HG02759 (cell line): Measurements from ENCODE around the gene COX4I1.
"Not testable (repeated sequence)": the region's sequence is repeated elsewhere in the genome, so short reads cannot be mapped to it uniquely, and the experiment has no call there.

ENCODE experiments used
- ATAC-seq: cut with Tn5 transposase; IDR thresholded peaks from one replicate; pipeline ENCODE4 v1.9.1; 2021; ENCODE audit warnings: mild to moderate bottlenecking, moderate library complexity; ENCODE audit not compliant: unreplicated experiment

Gene COX4I1

GRCh38 chr16:85798283-85798776 is 1.2 kb upstream of the COX4I1 start:
- no peak for ATAC-seq

DNA sequence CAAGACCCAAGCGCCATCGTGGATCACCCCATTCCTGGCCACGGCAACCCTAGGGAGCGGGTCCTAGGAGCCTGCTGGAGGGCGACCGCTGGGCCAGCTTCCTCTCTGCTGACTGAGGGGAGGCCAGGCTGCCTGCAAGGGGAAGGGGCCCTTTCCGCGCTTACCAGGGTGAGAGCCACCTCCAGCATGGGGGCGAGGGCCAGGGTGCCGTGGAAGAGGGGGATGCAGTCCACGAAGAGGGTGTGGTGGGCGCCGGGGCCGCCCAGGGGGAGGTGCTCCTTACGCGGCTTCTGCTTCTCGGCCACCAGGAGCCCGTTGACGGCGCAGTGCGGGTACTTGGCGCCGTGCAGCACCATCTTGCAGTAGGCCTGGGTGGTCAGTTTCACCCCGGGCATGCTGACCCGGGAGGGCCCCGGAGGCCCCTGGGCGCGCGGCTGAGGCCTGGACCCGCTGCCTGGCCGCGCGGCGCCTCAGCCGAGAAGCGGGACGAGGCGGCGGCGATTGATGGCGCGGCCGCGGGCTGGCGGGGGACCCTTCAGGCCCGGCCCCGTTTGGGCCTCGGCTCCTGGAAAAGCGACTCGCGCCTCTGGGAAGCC is 496 bp upstream of the COX4I1 start:
- peak; percentile 28 for ATAC-seq

DNA sequence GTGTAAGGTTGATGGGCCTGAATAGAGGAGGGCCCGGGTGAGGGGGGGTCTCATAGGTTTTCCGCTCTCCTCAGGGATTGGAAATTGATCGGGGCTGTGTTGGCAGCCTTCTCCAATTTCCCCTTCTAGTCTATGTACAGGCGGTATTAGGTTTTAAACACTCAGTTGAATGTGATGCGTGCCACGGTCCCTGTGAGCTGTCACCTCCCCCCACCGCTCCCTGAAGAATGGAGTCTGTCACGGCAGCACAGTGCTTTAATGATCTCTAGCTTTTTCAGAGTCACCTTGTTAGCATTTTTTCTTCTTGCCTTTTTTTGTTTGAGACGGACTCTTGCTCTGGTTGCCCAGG is 800 bp downstream of the COX4I1 start:
- no peak for ATAC-seq

- no peak for ATAC-seq
Measured at GRCh38 chr16:85803570-85803969, 4.1 kb downstream of the COX4I1 start.

- no peak for ATAC-seq
Measured at GRCh38 chr16:85805442-85806045, 6.0 kb downstream of the COX4I1 start.

- ATAC-seq: no peak
Measured at GRCh38 chr16:85806539-85806938, 7.0 kb downstream of the COX4I1 start.

- not testable (repeated sequence) for ATAC-seq
Measured at GRCh38 chr16:85807340-85807739, 7.8 kb downstream of the COX4I1 start.

DNA sequence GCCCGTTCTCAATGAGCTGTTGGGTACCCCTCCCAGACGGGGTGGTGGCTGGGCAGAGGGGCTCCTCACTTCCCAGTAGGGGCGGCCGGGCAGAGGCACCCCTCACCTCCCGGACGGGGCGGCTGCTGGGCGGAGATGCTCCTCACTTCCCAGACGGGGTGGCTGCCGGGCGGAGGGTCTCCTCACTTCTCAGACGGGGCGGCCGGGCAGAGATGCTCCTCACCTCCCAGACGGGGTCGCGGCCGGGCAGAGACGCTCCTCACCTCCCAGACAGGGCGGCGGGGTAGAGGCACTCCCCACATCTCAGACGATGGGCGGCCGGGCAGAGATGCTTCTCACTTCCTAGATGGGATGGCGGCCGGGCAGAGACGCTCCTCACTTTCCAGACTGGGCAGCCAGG is 8.6 kb downstream of the COX4I1 start:
- not testable (repeated sequence) for ATAC-seq

DNA sequence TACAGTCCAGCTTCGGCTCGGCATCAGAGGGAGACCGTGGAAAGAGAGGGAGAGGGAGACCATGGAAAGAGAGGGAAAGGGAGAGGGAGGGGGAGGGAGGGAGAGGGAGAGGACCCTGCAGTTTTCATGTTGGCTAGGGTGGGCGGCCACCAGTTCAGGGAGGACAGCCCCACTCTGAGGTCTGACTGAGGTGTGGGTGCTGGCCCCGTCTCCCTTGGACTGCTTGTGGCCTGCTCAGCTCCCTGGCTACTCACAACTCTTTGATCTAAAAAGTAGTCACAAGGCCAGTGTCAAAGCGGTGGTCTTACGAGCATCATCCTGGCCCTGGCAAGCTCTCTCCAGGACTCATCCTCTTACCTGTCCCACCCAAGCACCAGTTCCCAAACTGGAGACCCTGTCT is 9.4 kb downstream of the COX4I1 start:
- ATAC-seq: no peak

- no peak for ATAC-seq
Measured at GRCh38 chr16:85809645-85810044, 10.2 kb downstream of the COX4I1 start.

DNA sequence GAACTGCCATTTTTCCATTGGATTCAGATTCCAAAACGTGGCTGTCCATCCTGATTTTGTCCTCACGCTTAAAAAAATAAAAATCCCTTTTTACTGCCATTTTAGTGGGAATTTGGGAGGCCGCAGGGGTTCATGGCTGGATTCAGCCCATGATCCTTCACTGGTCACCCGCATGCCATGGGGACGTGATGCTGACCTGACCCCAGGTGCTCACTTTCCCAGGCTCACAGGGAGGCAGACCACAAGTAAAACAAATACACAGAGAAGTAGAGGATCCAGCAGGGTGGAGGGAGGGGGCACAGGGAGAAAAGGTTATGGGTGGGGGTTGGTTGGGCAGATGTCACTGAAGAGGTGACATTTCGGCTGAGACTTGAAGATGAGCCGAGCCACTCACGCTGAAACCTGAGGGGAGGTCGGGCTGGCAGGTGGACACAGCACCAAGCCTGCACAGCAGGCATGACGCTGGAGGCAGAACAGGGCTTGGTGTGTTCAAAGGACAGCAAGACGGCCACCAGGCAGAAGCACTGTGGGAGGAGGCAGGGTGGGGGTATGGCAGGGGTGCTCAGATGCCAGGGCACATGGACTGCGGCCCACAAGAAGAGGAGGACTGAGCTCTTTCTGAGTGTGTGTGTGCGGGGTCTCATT is 10.7 kb downstream of the COX4I1 start:
- ATAC-seq: no peak

- ATAC-seq: no peak
Measured at GRCh38 chr16:85810742-85811115, 11.2 kb downstream of the COX4I1 start.

DNA sequence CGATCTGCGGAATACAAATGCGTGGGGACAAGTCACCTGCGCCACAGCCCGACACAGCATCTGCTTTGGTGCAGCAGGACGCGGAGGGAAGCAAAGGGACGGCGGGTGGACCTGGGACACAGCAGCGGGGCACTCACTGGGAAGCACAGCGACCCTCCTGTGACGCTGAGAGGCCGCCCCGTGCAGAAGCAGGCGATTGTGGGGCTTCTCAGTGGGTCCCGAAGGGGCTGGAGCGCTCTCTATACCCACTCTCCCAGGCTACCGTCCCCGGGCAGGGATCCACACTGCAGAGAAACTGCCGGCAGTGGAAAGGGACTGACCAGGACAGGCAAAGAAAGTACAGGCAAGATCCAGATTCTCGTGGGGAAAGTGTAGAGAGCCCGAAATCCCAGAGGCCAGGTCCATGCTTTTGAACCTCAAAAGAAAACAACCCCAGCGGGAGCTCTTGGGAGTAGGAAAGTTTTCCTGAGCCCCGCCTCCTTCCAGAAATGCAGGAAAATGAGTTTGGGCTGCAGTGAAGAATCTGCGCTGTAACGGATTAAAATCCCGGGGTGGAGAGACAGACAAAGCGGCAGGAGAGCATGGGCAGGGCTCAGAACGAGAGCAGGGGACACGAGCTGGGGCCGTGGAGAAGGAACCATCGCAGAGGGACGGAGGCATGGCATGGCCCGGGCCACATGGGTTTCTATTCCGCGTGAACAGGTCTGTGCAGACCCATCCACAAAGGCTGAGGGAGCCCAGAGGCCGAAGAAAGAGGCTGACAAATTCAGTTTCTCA is 12.7 kb downstream of the COX4I1 start:
- ATAC-seq: no peak

DNA sequence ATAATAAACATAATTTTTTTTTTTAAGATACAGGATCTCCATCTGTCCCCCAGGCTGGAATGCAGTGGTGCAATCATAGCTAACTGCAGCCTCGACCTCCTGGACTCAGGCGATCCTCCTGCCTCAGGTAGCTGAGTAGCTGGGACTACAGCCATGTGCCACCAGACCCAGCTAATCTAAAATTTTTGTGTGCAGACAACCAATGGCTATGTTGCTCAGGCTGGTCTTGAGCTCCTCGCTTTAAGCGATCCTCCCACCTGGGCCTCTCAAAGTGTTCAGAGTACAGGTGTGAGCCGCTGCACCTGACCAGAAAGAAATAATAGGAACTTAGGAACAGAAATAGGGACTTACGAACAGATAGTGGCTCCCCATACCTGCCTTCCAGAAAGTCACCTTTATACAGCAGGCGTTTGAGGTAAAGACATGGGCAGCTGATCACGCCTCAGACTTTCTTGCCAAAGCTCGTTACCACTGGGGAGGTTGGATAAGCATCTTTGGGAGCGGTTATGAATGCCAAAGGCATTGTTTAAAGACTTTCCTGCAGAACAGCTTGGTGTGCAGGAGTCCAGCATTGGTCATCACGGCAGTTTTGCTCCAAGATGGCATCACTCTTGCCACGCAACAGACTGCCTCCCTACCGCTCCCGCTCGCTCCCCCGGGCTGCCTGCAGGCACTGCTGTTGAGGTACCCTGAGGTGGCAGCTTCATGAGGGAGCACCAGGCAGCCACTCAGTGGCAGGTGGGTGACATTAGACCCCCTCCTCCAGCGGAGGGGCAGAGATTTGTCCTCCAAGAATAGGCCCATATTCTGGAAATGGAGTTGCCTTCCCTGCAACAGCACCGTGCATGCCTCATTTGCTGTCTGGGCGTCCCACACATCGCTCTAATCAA is 13.6 kb downstream of the COX4I1 start:
- ATAC-seq: no peak

- ATAC-seq: no peak
Measured at GRCh38 chr16:85816159-85816558, 16.7 kb downstream of the COX4I1 start.

DNA sequence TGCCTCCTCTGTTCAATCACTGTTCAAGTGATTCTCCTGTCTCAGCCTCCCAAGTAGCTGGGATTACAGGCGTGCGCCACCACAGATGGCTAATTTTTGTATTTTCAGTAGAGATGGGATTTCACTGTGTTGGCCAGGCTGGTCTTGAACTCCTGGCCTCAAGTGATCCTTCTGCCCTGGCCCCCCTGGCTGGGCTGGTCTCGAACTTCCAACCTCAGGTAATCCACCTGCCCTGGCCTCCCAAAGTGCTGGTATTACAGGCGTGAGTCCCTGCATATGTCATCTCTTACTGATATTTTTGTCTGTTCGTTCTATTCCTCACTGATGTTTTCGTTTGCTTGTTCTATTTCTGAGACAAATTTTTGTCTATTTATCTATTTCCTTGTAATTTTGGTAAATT is 17.7 kb downstream of the COX4I1 start:
- not testable (repeated sequence) for ATAC-seq

GRCh38 chr16:85819245-85819644 is 19.8 kb downstream of the COX4I1 start:
- no peak for ATAC-seq

- no peak for ATAC-seq
Measured at GRCh38 chr16:85819771-85820170, 20.3 kb downstream of the COX4I1 start.

DNA sequence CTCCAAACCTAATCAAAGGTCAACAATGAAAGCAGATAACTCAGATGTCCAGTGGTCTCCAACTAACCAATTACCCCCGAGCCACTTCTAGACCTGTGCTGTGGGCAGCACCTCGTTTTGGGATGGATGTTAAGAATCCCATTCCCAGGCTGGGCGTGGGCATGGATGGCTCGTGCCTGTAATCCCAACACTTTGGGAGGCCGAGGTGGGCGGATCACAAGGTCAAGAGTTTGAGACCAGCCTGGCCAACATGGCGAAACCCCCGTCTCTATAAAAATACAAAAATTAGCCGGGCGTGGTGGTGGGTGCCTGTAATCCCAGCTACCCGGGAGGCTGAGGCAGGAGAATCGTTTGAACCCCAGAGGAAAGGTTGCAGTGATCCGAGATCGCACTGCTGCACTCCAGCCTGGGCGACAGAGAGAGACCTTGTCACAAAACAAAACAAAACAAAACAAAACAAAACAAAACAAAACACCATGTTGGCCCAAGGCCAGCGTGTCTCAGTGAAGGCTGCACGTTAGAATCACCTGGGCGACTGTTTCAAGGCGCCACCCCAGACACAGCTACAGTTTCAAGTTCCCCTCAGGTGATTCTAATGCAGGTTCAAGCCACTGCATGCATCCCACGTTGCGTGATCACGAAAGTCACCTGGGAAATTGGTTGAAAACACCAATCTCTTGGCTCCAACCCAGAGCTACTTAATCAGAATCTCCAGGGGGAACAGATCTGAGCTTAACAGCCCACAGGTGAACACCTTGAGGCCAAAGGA is 21.3 kb downstream of the COX4I1 start:
- no peak for ATAC-seq
